HG03442 (cell line): ENCODE measurements around the gene CHCHD10.

ENCODE experiments used
- ATAC-seq: cut with Tn5 transposase; IDR thresholded peaks from one replicate; pipeline ENCODE4 v1.9.1; 2021; ENCODE audit warnings: mild to moderate bottlenecking, moderate library complexity; ENCODE audit not compliant: unreplicated experiment

The CHCHD10 gene

GRCh38 chr22:23773483-23774113, 5.8 kb upstream of the CHCHD10 start:
- no peak for ATAC-seq

GRCh38 chr22:23772649-23773473, 5.1 kb upstream of the CHCHD10 start, which contains the start of gene MMP11:
MMP11 (plus strand) TSS chr22:23772849; CDS start chr22:23772871, 22 bp downstream.
- ATAC-seq = no peak

- no peak for ATAC-seq
Observed at GRCh38 chr22:23772315-23772648, 4.5 kb upstream of the CHCHD10 start.

- no peak for ATAC-seq
Observed at GRCh38 chr22:23769321-23769965, 1.7 kb upstream of the CHCHD10 start.

GRCh38 chr22:23767303-23767672, 484 bp downstream of the CHCHD10 start:
- no peak for ATAC-seq

- no peak for ATAC-seq
Observed at GRCh38 chr22:23764899-23765881, 2.6 kb downstream of the CHCHD10 start.

- ATAC-seq = no peak
Observed at GRCh38 chr22:23763954-23764353, 3.8 kb downstream of the CHCHD10 start.

GRCh38 chr22:23763579-23763945, 4.2 kb downstream of the CHCHD10 start:
- no peak for ATAC-seq

- no peak for ATAC-seq
Observed at GRCh38 chr22:23762842-23763578, 4.8 kb downstream of the CHCHD10 start, which contains the start of gene C22orf15. C22orf15 (plus strand) TSS chr22:23762990; CDS start chr22:23763307, 317 bp downstream.

GRCh38 chr22:23760056-23760455, 7.7 kb downstream of the CHCHD10 start:
- ATAC-seq = no peak

GRCh38 chr22:23759566-23759965, 8.2 kb downstream of the CHCHD10 start:
- no peak for ATAC-seq

- ATAC-seq = no peak
Observed at GRCh38 chr22:23756891-23757290, 10.9 kb downstream of the CHCHD10 start.

GRCh38 chr22:23755711-23756110, 12.1 kb downstream of the CHCHD10 start:
- ATAC-seq = no peak

- no peak for ATAC-seq
Observed at GRCh38 chr22:23754980-23755636, 12.7 kb downstream of the CHCHD10 start.

GRCh38 chr22:23754220-23754919, 13.4 kb downstream of the CHCHD10 start, which contains the start of gene VPREB3:
VPREB3 (minus strand) TSS chr22:23754425; CDS start chr22:23754363, 62 bp downstream.
- ATAC-seq = no peak

GRCh38 chr22:23753385-23753784, 14.4 kb downstream of the CHCHD10 start:
- ATAC-seq = no peak

- no peak for ATAC-seq
Observed at GRCh38 chr22:23752750-23753149, 15.0 kb downstream of the CHCHD10 start.

- ATAC-seq = no peak
Observed at GRCh38 chr22:23752090-23752691, 15.6 kb downstream of the CHCHD10 start.
